Neural progenitor cell (in vitro differentiated cells): ENCODE results near the gene XYLT1.

Experiments
- CTCF ChIP-seq: fragments of 200-600 bp; sonication (generic); IDR thresholded peaks from 2 replicates; pipeline ENCODE4 v1.5.1; 2017; ENCODE audit warnings: antibody characterized with exemption, mild to moderate bottlenecking
- EZH2 ChIP-seq: fragments of 200-600 bp; sonication (generic); IDR thresholded peaks from 2 replicates; pipeline ENCODE4 v1.6.1; 2017; ENCODE audit warnings: antibody characterized with exemption, mild to moderate bottlenecking, moderate library complexity

GRCh38 chr16:17350207-17350606 lies 120.6 kb downstream of the XYLT1 start:
- no peak for TF ChIP-seq CTCF
- no peak for TF ChIP-seq EZH2
